Transverse colon (tissue), 4 donors: ENCODE measurements around the gene ERG28.

Experiments used
- EP300 ChIP-seq: sonication (generic); formaldehyde crosslinking; IDR thresholded peaks from one replicate; pipeline ENCODE4 v1.6.1; 2017; ENCODE audit warnings: antibody characterized with exemption, low read depth
- POLR2A ChIP-seq: fragments of 450-650 bp; IDR thresholded peaks from one replicate; pipeline ENCODE4 v1.6.1; 2016; ENCODE audit warnings: antibody characterized with exemption, mild to moderate bottlenecking, moderate library complexity
- POLR2AphosphoS5 ChIP-seq, 3 donors: sonication (generic); formaldehyde crosslinking; IDR thresholded peaks; one replicate each; pipeline ENCODE4 v1.6.1; 2016; ENCODE audit warnings: antibody characterized with exemption in 3 of 3
- TF ChIP-seq, protein P1 (sequence below), 5 experiments: fragments of 200-600 bp in 3 of 5; fragments of 450-650 bp in 2 of 5; sonication (generic) in 3 of 5; IDR thresholded peaks; 1 replicate in 2 of 5; 2 replicates in 3 of 5; pipeline ENCODE4 v1.5.1; 2016 to 2017; ENCODE audit warnings: antibody characterized with exemption in 5 of 5, inconsistent platforms in 3 of 5, mild to moderate bottlenecking in 2 of 5, moderate library complexity in 1 of 5

DNA sequence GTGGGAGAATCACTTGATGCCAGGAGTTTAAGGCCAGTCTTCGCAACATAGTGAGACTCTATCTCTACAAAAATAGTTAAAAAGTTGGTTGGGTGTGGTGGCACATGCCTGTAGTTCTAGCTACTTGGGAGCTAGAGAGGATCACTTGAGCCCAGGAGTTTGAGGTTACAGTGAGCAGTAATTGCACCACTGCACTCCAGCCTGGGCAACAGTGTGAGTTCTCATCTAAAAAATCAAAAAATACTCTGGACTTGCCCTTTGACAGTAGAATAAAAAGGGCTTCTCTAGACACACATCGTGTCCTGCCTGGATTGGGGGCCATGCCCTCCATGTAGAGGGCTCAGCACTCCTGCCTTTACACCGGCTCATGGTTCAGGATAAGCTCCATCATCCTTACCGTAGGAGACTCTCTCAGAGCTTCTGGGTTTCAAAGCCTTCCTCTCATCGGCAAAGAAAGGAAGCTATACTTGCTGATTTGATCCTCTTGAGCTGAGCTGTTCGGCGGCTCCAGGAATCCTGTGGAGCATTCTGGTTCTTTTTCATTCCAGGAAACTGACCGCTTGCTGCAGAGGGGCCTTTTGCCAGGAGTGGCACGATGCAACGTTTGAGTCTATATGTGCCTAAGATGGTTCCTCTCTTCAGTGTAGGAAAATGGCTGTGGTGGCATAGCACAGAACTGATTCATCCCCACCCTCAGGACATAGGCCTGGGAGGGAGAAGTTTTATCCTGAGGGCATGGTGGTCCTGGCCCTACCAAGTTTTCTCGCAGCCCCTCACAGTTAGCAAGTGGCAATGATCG lies 52.6 kb downstream of the ERG28 start:
- TF ChIP-seq, protein P1, sequence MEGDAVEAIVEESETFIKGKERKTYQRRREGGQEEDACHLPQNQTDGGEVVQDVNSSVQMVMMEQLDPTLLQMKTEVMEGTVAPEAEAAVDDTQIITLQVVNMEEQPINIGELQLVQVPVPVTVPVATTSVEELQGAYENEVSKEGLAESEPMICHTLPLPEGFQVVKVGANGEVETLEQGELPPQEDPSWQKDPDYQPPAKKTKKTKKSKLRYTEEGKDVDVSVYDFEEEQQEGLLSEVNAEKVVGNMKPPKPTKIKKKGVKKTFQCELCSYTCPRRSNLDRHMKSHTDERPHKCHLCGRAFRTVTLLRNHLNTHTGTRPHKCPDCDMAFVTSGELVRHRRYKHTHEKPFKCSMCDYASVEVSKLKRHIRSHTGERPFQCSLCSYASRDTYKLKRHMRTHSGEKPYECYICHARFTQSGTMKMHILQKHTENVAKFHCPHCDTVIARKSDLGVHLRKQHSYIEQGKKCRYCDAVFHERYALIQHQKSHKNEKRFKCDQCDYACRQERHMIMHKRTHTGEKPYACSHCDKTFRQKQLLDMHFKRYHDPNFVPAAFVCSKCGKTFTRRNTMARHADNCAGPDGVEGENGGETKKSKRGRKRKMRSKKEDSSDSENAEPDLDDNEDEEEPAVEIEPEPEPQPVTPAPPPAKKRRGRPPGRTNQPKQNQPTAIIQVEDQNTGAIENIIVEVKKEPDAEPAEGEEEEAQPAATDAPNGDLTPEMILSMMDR (IDR thresholded peaks at IDR 0.05) = no peak
- TF ChIP-seq POLR2A = no peak
- no peak for TF ChIP-seq EP300
- TF ChIP-seq POLR2AphosphoS5 (IDR thresholded peaks at IDR 0.05) = no peak
